ENCODE data around the gene PEX5L.

The PEX5L gene

GRCh38 chr3:180040966-180041365 lies 4.2 kb upstream of the PEX5L start:
- H3K27ac ChIP-seq (ENCODE audit: low read depth, low read length): no peak overlapping the region
- TF ChIP-seq EZH2phosphoT487 (conservative IDR thresholded peaks at IDR 0.05; ENCODE audit: low read length): no peak
- TF ChIP-seq, protein P1, sequence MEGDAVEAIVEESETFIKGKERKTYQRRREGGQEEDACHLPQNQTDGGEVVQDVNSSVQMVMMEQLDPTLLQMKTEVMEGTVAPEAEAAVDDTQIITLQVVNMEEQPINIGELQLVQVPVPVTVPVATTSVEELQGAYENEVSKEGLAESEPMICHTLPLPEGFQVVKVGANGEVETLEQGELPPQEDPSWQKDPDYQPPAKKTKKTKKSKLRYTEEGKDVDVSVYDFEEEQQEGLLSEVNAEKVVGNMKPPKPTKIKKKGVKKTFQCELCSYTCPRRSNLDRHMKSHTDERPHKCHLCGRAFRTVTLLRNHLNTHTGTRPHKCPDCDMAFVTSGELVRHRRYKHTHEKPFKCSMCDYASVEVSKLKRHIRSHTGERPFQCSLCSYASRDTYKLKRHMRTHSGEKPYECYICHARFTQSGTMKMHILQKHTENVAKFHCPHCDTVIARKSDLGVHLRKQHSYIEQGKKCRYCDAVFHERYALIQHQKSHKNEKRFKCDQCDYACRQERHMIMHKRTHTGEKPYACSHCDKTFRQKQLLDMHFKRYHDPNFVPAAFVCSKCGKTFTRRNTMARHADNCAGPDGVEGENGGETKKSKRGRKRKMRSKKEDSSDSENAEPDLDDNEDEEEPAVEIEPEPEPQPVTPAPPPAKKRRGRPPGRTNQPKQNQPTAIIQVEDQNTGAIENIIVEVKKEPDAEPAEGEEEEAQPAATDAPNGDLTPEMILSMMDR (IDR thresholded peaks at IDR 0.05; ENCODE audit: insufficient read depth, low read length, poor library complexity, severe bottlenecking): no peak
- no peak overlapping the region for H3K4me3 ChIP-seq (ENCODE audit: insufficient read depth, low read length, poor library complexity, severe bottlenecking)
- no peaks in the 10 kb centered on the region for H3F3A ChIP-seq (ENCODE audit: insufficient read depth)
- no peak overlapping the region for H3K4me2 ChIP-seq (ENCODE audit: low read depth, low read length, poor library complexity, severe bottlenecking)
- H3K9me3 ChIP-seq (ENCODE audit: insufficient read depth, low read length): no peaks in the 10 kb centered on the region
- no peaks in the 10 kb centered on the region for H3K79me2 ChIP-seq (ENCODE audit: insufficient read depth, low read length)
- no peaks in the 10 kb centered on the region for H4K20me1 ChIP-seq (ENCODE audit: low read depth, low read length)
- H3K36me3 ChIP-seq (ENCODE audit: low read length): no peaks in the 10 kb centered on the region
- no peak overlapping the region for H3K9ac ChIP-seq (ENCODE audit: low read length)
- H3K27me3 ChIP-seq (ENCODE audit: low read length): no peaks in the 10 kb centered on the region
- H3K9me2 ChIP-seq (replicated peaks; ENCODE audit: insufficient read depth, low read length): no peaks in the 10 kb centered on the region
- no peak overlapping the region for H2AFZ ChIP-seq (ENCODE audit: low read depth, low read length, severe bottlenecking)

GRCh38 chr3:180036092-180036670 lies 556 bp downstream of the PEX5L start:
- Histone ChIP-seq H3K4me3 (ENCODE audit: insufficient read depth, low read length, poor library complexity, severe bottlenecking) (no peak overlapping the region), H3K9me3 (ENCODE audit: insufficient read depth, low read length) (no peaks in the 10 kb centered on the region), H3F3A (ENCODE audit: insufficient read depth) (no peaks in the 10 kb centered on the region), H3K36me3 (ENCODE audit: low read length) (no peaks in the 10 kb centered on the region), H3K27ac (ENCODE audit: low read depth, low read length) (no peak overlapping the region), H3K27me3 (ENCODE audit: low read length) (no peaks in the 10 kb centered on the region), H3K9ac (ENCODE audit: low read length) (no peak overlapping the region), H4K20me1 (ENCODE audit: low read depth, low read length) (no peaks in the 10 kb centered on the region), H2AFZ (ENCODE audit: low read depth, low read length, severe bottlenecking) (no peak overlapping the region), H3K9me2 (replicated peaks; ENCODE audit: insufficient read depth, low read length) (no peaks in the 10 kb centered on the region), H3K79me2 (ENCODE audit: insufficient read depth, low read length) (no peaks in the 10 kb centered on the region), H3K4me2 (ENCODE audit: low read depth, low read length, poor library complexity, severe bottlenecking) (no peak overlapping the region)
- no peak for TF ChIP-seq EZH2phosphoT487 (conservative IDR thresholded peaks at IDR 0.05; ENCODE audit: low read length)
- TF ChIP-seq, protein P1 (IDR thresholded peaks at IDR 0.05; ENCODE audit: insufficient read depth, low read length, poor library complexity, severe bottlenecking): no peak

GRCh38 chr3:180026997-180027396 lies 9.7 kb downstream of the PEX5L start:
- Histone ChIP-seq H3K27ac (ENCODE audit: low read depth, low read length) (no peak overlapping the region), H3K79me2 (ENCODE audit: insufficient read depth, low read length) (no peaks in the 10 kb centered on the region), H3K4me2 (ENCODE audit: low read depth, low read length, poor library complexity, severe bottlenecking) (no peak overlapping the region), H3K9me3 (ENCODE audit: insufficient read depth, low read length) (no peaks in the 10 kb centered on the region), H3K9me2 (replicated peaks; ENCODE audit: insufficient read depth, low read length) (no peaks in the 10 kb centered on the region), H3K9ac (ENCODE audit: low read length) (no peak overlapping the region), H3K4me3 (ENCODE audit: insufficient read depth, low read length, poor library complexity, severe bottlenecking) (no peak overlapping the region), H3K27me3 (ENCODE audit: low read length) (no peaks in the 10 kb centered on the region), H2AFZ (ENCODE audit: low read depth, low read length, severe bottlenecking) (no peak overlapping the region), H3K36me3 (ENCODE audit: low read length) (no peaks in the 10 kb centered on the region), H3F3A (ENCODE audit: insufficient read depth) (no peaks in the 10 kb centered on the region), H4K20me1 (ENCODE audit: low read depth, low read length) (no peaks in the 10 kb centered on the region; the same call in 1 of the 2 replicates)
- TF ChIP-seq, protein P1 (IDR thresholded peaks at IDR 0.05; ENCODE audit: insufficient read depth, low read length, poor library complexity, severe bottlenecking): no peak
- no peak for TF ChIP-seq EZH2phosphoT487 (conservative IDR thresholded peaks at IDR 0.05; ENCODE audit: low read length)
